K562 (cell line): ENCODE data around the gene C10orf53. TPM values are rescaled to one million over a fixed set of nuclear protein-coding genes. Genes with fewer than 3 reads are reported as not detected.

ENCODE experiments used
- CREM ChIP-seq: IDR thresholded peaks from 2 replicates; pipeline ENCODE4 v1.6.1; 2014; ENCODE audit warnings: antibody characterized with exemption, low read depth
- HES1 ChIP-seq: fragments of 450-650 bp; IDR thresholded peaks from 2 replicates; pipeline ENCODE4 v1.6.1; 2016; ENCODE audit warnings: low read depth, mild to moderate bottlenecking, moderate library complexity
- KAT8 ChIP-seq: fragments of 450-650 bp; IDR thresholded peaks from 2 replicates; pipeline ENCODE4 v1.6.1; 2016; ENCODE audit warnings: low read depth, mild to moderate bottlenecking
- LARP7 ChIP-seq: fragments of 450-650 bp; IDR thresholded peaks from 2 replicates; pipeline ENCODE4 v1.6.1; 2016
- MED1 ChIP-seq: sonication (generic); formaldehyde crosslinking; IDR thresholded peaks from 2 replicates; pipeline ENCODE4 v1.8.1; 2023; ENCODE audit warnings: missing genetic modification reagents, borderline replicate concordance
- MXI1 ChIP-seq: IDR thresholded peaks from 2 replicates; pipeline ENCODE4 v1.6.1; 2011; ENCODE audit warnings: low read depth, mild to moderate bottlenecking, improper control_type of control experiment, low read length
- NEUROD1 ChIP-seq: fragments of 150-350 bp; IDR thresholded peaks from 2 replicates; pipeline ENCODE4 v1.6.1; 2014; ENCODE audit warnings: borderline replicate concordance, low read length, low read depth; ENCODE audit not compliant: partially characterized antibody
- NR3C1 ChIP-seq: sonication (generic); formaldehyde crosslinking; IDR thresholded peaks from 2 replicates; pipeline ENCODE4 v1.8.1; 2022; ENCODE audit warnings: missing genetic modification reagents
- PHTF2 ChIP-seq: fragments of 250-450 bp; sonication (Bioruptor Pico); IDR thresholded peaks from 2 replicates; pipeline ENCODE4 v1.5.0; 2021; ENCODE audit warnings: mild to moderate bottlenecking
- RFX1 ChIP-seq: fragments of 450-650 bp; IDR thresholded peaks from 2 replicates; pipeline ENCODE4 v1.6.1; 2016; ENCODE audit warnings: mild to moderate bottlenecking, moderate library complexity
- SAFB2 ChIP-seq: fragments of 200-400 bp; formaldehyde crosslinking; IDR thresholded peaks from 2 replicates; pipeline ENCODE4 v1.6.1; 2018; ENCODE audit warnings: borderline replicate concordance, low read length, low read depth, moderate library complexity; ENCODE audit not compliant: severe bottlenecking
- SMARCA5 ChIP-seq: fragments of 450-650 bp; IDR thresholded peaks from 2 replicates; pipeline ENCODE4 v1.6.1; 2016
- SNAPC5 ChIP-seq: fragments of 250-450 bp; sonication (Bioruptor Pico); IDR thresholded peaks from 2 replicates; pipeline ENCODE4 v1.8.0; 2021; ENCODE audit warnings: moderate library complexity, mild to moderate bottlenecking, inconsistent platforms
- TAF1 ChIP-seq: IDR thresholded peaks from 2 replicates; pipeline ENCODE4 v1.6.1; 2011; ENCODE audit warnings: mild to moderate bottlenecking, low read length, moderate library complexity; ENCODE audit not compliant: insufficient read depth, control insufficient read depth, severe bottlenecking; ENCODE audit errors: extremely low read depth
- TEAD1 ChIP-seq, 2 experiments: fragments of 450-650 bp in 1 of 2; sonication (generic) in 1 of 2; formaldehyde crosslinking; IDR thresholded peaks; 2 replicates each; pipeline versions ENCODE4 v1.4.0 to v1.8.0; 2020 to 2022; ENCODE audit warnings: mild to moderate bottlenecking in 2 of 2, missing genetic modification reagents in 1 of 2
- TGIF2 ChIP-seq: sonication (generic); formaldehyde crosslinking; IDR thresholded peaks from 2 replicates; pipeline ENCODE4 v1.8.1; 2022; ENCODE audit warnings: mild to moderate bottlenecking, missing genetic modification reagents, moderate library complexity
- ZNF133 ChIP-seq: fragments of 250-450 bp; sonication (Bioruptor Pico); IDR thresholded peaks from 2 replicates; pipeline ENCODE4 v1.4.0; 2020; ENCODE audit warnings: mild to moderate bottlenecking
- ZNF57 ChIP-seq: fragments of 450-650 bp; formaldehyde crosslinking; IDR thresholded peaks from 2 replicates; pipeline ENCODE4 v1.4.0; 2020; ENCODE audit warnings: mild to moderate bottlenecking, moderate library complexity
- ZNF583 ChIP-seq: fragments of 250-450 bp; sonication (Bioruptor Pico); IDR thresholded peaks from 2 replicates; pipeline ENCODE4 v1.4.0; 2020
- polyA plus RNA-seq, 8 experiments: library from polyadenylated mRNA; depleted of rRNA in 4 of 8; stranded (reverse) in 5 of 8; unstranded in 3 of 8; fragments of >200 nt; fragmentation: Nextera tagmentation in 2 of 8; fragmentation: Illumina TruSeq in 1 of 8; extraction: Ambion mirVana in 2 of 8; extraction: Trizol in 1 of 8; gene quantifications; 2 replicates each; pipeline versions ENCODE4 v1.2.1 to v1.2.3, GENCODE V29; 2011 to 2014; ENCODE audit warnings: inconsistent platforms in 1 of 8, missing spikeins in 1 of 8
- total RNA-seq, 7 experiments: library from RNA; depleted of rRNA in 6 of 7; stranded (reverse); fragments of >200 nt in 6 of 7; fragmentation: Illumina TruSeq in 2 of 7; extraction: Trizol in 2 of 7; gene quantifications; 2 replicates each; pipeline versions ENCODE4 v1.2.1 to v1.2.3, GENCODE V29; 2011 to 2021; ENCODE audit warnings: low replicate concordance in 1 of 7
- TF ChIP-seq, protein P1 (sequence below): fragments of 450-650 bp; IDR thresholded peaks from 2 replicates; pipeline ENCODE4 v1.6.1; 2017; ENCODE audit warnings: antibody characterized with exemption
- TF ChIP-seq, protein P2 (sequence below): conservative IDR thresholded peaks from 2 replicates; pipeline ENCODE4 v1.6.1; 2011; ENCODE audit warnings: low read depth, mild to moderate bottlenecking, low read length; ENCODE audit not compliant: control insufficient read depth
- TF ChIP-seq, protein P3 (sequence below): fragments of 450-650 bp; formaldehyde crosslinking; IDR thresholded peaks from 2 replicates; pipeline ENCODE4 v1.4.0; 2020; ENCODE audit warnings: mild to moderate bottlenecking, moderate library complexity
- TF ChIP-seq, protein P4 (sequence below): fragments of 450-650 bp; IDR thresholded peaks from 2 replicates; pipeline ENCODE4 v1.6.1; 2018; ENCODE audit warnings: mild to moderate bottlenecking, low read depth; ENCODE audit not compliant: partially characterized antibody

The C10orf53 gene
- total and polyA plus RNA-seq, 9 of the 15 experiments (the other 6 are each of a cell fraction or from before 2014, with no cell fraction given): not detected

GRCh38 chr10:49679480-49679893 lies at the start of gene C10orf53 (continued):
- TF ChIP-seq, protein P1, sequence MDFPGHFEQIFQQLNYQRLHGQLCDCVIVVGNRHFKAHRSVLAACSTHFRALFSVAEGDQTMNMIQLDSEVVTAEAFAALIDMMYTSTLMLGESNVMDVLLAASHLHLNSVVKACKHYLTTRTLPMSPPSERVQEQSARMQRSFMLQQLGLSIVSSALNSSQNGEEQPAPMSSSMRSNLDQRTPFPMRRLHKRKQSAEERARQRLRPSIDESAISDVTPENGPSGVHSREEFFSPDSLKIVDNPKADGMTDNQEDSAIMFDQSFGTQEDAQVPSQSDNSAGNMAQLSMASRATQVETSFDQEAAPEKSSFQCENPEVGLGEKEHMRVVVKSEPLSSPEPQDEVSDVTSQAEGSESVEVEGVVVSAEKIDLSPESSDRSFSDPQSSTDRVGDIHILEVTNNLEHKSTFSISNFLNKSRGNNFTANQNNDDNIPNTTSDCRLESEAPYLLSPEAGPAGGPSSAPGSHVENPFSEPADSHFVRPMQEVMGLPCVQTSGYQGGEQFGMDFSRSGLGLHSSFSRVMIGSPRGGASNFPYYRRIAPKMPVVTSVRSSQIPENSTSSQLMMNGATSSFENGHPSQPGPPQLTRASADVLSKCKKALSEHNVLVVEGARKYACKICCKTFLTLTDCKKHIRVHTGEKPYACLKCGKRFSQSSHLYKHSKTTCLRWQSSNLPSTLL: no peak
- TF ChIP-seq ZNF583: no peak
- no peak for TF ChIP-seq ZNF133 (CRISPR knock-in tag)
- TF ChIP-seq TGIF2: no peak
- TF ChIP-seq RFX1: peak; percentile 71
- no peak for TF ChIP-seq TAF1
- TF ChIP-seq, protein P2, sequence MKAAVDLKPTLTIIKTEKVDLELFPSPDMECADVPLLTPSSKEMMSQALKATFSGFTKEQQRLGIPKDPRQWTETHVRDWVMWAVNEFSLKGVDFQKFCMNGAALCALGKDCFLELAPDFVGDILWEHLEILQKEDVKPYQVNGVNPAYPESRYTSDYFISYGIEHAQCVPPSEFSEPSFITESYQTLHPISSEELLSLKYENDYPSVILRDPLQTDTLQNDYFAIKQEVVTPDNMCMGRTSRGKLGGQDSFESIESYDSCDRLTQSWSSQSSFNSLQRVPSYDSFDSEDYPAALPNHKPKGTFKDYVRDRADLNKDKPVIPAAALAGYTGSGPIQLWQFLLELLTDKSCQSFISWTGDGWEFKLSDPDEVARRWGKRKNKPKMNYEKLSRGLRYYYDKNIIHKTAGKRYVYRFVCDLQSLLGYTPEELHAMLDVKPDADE: no peak
- no peak for TF ChIP-seq SMARCA5
- no peak for TF ChIP-seq NR3C1 (CRISPR knock-in tag)
- TF ChIP-seq MXI1: no peak
- peak; percentile 18; the same call in 1 of the 2 replicates for TF ChIP-seq CREM
- TF ChIP-seq, protein P3, sequence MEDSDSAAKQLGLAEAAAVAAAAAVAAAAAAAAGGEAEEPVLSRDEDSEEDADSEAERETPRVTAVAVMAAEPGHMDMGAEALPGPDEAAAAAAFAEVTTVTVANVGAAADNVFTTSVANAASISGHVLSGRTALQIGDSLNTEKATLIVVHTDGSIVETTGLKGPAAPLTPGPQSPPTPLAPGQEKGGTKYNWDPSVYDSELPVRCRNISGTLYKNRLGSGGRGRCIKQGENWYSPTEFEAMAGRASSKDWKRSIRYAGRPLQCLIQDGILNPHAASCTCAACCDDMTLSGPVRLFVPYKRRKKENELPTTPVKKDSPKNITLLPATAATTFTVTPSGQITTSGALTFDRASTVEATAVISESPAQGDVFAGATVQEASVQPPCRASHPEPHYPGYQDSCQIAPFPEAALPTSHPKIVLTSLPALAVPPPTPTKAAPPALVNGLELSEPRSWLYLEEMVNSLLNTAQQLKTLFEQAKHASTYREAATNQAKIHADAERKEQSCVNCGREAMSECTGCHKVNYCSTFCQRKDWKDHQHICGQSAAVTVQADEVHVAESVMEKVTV (CRISPR knock-in tag): no peak
- no peak for TF ChIP-seq NEUROD1
- TF ChIP-seq KAT8: no peak
- no peak for TF ChIP-seq TEAD1 (CRISPR knock-in tag; IDR thresholded peaks at IDR 0.05)
- TF ChIP-seq MED1 (CRISPR knock-in tag): no peak
- no peak for TF ChIP-seq PHTF2
- TF ChIP-seq HES1: 0 out of 2 replicates have a peak, but pooled peaks have one; percentile 29
- no peak for TF ChIP-seq SNAPC5 (CRISPR knock-in tag)
- TF ChIP-seq SAFB2: no peak
- TF ChIP-seq, protein P4, sequence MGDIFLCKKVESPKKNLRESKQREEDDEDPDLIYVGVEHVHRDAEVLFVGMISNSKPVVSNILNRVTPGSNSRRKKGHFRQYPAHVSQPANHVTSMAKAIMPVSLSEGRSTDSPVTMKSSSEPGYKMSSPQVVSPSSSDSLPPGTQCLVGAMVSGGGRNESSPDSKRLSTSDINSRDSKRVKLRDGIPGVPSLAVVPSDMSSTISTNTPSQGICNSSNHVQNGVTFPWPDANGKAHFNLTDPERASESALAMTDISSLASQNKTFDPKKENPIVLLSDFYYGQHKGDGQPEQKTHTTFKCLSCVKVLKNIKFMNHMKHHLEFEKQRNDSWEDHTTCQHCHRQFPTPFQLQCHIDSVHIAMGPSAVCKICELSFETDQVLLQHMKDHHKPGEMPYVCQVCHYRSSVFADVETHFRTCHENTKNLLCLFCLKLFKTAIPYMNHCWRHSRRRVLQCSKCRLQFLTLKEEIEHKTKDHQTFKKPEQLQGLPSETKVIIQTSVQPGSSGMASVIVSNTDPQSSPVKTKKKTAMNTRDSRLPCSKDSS: no peak
- no peak for TF ChIP-seq LARP7
- no peak for TF ChIP-seq ZNF57
